GM21360 (cell line): ENCODE measurements around the gene ANXA2R.
A peak's percentile ranks its signal among the peaks of the same experiment; 100 is the strongest.

Experiments
- ATAC-seq: cut with Tn5 transposase; IDR thresholded peaks from one replicate; pipeline ENCODE4 v1.9.1; 2021; ENCODE audit warnings: mild to moderate bottlenecking, moderate library complexity; ENCODE audit not compliant: unreplicated experiment

The ANXA2R gene

GRCh38 chr5:43001748-43002147, 38.4 kb downstream of the ANXA2R start:
- ATAC-seq: no peak

DNA sequence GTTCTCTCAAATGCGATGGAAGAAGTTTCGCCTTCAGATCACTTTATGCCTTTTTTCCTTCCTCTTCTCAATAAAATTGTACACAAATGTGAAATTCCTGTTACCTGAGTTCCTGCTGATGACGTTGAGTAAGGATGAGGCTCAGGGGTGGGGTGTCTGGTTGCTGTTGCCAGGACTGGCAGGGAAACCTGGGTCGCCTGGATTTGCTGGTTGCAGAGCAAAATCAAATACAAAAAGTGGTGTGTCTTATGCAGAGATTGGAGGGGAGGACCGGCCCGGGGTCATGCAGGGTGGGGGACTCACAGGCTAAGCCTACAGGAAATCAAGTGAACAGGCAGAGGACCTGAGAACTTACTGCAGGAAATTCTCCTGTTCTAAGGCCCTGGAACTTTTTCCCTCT, 39.2 kb downstream of the ANXA2R start:
- no peak for ATAC-seq

GRCh38 chr5:43000111-43000840, 39.8 kb downstream of the ANXA2R start:
- ATAC-seq: no peak

DNA sequence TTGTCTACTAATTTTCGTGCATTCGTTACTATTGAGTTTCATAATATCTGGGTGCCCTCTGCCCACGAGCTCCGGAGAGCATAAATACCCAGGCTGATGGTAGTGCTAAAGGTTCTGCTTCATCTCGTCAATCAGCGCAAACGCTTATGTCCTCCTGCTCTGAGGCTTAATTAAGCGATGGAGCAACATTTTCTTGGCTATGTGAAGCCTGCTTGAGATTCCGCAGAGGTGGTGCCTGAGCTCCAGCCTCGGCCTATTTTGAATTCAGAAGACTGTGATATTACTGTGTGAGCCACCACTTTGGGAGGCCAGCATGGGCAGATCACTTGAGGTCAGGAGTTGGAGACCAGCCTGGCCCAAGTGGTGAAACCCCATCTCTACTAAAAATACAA, 44.8 kb downstream of the ANXA2R start:
- no peak for ATAC-seq

DNA sequence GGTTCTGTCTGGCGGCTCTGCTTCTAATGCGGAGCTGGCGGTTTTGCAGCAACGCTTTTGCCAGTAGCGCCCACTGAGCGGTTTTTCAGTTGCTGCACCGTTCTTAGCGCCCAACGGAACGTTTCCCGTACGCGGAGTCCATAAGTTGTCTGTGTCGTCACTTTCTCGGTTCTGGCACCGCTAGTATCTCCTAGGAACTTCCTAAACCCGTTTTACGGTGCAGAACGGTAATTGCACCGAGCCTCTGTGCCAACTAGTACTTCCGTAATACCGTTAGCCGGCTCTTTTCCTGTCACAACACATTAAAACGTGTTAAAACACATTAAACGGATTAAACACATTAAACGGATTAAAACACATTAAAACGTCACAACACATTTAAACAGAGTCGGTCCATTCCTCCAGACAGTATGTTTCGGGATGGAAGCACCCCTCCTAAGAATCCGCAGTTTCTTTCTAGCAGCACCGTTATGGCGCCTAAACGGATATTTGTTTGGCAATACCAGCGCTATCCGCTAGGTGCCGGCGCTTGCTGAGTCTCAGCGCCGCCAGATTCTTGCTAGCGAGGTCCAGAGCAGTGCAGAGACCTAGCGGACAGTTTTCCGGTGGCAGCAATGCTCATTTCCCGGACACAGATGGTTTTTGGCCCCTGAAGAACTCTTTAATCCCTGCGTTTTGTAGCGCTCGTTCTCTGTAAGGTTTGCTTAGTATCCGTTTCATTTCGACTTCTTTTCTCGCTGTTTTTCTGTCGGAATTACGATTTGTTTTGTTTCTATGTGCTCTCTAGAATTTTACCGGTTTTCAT, 45.4 kb downstream of the ANXA2R start:
- ATAC-seq: peak; percentile 53

GRCh38 chr5:42994246-42994554, 45.9 kb downstream of the ANXA2R start:
- ATAC-seq: no peak

GRCh38 chr5:42993516-42994245, 46.4 kb downstream of the ANXA2R start:
- ATAC-seq: no peak

DNA sequence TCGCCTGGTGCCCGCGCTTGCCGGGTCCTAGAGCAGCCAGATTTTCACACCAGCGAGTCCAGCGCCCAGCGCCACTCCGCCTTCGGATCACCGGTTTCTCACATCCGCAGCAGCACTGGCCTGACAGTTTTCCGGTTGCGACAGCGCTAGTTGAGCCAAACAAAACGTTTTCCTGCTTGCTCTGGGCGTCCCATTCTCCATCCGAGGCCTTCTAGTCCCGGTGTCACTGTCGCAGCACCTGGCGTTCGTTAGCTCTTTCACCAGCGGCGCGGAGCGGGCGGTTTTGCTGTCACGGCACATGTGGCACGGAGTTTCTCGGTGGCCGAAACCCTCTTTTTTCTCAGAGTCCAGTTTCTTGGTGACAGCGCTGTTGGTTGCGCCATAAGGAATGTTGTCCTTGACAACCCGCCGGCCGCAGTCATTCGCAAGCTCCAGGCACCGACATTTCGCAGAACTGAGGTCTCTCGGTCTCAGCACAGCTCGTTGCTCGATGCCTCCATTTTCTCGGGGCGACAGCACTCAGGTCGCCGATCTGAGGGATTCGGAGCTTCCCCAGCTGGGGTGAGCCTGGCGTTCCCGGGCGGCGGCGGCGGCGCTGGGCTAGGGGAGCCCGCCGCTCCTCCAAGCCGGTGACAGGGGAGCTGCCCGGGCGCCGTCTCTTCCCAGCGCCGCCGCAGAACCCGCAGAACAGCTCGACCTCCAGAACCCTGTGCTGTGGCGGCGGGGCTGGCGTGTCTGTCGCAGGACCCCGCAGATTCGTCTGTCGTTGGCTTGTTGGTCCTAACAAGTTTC, 47.8 kb downstream of the ANXA2R start:
- peak; percentile 49 for ATAC-seq

DNA sequence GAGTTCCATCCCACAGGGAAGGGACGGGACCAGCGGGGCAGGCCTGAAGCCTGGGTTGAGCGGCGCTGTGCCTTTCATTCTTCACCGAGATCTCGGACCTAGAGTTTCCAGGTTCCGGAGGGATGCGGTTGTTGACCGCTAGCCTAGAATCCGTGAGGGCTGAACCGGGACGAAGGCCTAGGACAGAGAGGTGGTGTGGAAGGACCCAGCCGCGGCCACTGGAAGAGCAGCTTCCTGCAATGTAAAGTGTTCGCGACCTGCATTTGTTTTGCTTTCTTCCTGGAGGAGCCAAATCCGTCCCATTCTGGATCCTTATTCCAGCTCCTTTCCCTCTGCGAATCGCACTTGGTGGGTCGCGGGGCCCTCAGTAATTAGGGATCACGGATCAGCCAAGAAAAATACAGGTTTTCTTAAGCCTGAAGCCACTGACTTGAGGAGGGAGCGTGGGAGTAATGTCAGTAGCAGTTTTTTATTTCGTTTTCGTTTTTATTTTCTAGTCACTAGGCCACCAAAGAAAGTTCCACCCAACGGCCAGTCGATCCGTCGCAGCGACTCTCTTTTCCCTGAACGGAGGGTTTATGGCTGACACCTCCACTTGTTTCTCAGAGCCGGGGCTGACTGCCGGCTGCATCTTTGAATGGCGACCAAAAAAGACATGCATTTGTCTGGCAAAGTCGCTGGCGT, 48.6 kb downstream of the ANXA2R start:
- ATAC-seq: peak; percentile 14

- no peak for ATAC-seq
Observed at GRCh38 chr5:42990892-42991291, 49.2 kb downstream of the ANXA2R start.
